ENCODE measurements around the gene APOC1. TPM values are rescaled to one million over a fixed set of nuclear protein-coding genes. Genes with fewer than 3 reads are reported as not detected.
A peak's percentile ranks its signal among the peaks of the same experiment; 100 is the strongest.

APOC1 gene
- total RNA-seq, 1 donor from 2014 or later, result 1.7 TPM

DNA sequence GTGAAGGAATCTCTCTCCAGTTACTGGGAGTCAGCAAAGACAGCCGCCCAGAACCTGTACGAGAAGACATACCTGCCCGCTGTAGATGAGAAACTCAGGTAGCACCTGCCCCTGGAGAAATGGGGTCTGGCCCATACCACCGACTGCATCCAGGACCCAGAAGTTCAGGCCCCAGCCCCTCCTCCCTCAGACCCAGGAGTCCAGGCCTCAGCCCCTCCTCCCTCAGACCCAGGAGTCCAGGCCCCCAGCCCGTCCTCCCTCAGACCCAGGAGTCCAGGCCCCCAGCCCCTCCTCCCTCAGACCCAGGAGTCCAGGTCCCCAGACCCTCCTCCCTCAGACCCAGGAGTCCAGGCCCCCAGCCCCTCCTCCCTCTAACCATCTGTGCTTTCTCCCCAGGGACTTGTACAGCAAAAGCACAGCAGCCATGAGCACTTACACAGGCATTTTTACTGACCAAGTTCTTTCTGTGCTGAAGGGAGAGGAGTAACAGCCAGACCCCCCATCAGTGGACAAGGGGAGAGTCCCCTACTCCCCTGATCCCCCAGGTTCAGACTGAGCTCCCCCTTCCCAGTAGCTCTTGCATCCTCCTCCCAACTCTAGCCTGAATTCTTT lies 34.5 kb downstream of the APOC1 start:
- intact Hi-C loops (cut with micrococcal nuclease), result no loop called here
- DNase-seq, result no peak
- no peak for ATAC-seq

DNA sequence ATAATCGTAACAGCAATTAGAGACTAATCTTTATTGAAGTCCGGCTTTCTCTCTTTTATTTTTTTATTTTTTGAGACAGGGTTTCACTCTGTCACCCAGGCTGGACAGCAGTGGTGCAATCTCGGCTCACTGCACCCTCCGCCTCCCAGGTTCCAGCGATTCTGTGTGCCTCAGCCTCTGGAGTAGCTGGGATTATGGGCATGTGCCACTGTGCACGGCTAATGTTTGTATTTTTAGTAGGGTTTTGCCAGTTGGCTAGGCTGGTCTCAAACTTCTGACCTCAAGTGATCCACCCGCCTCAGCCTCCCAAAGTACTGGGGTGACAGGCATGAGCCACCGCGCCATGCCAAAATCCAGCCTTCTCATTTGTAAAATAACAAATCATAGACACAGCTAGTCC lies 35.1 kb downstream of the APOC1 start:
- DNase-seq, result no peak
- intact Hi-C loops (cut with micrococcal nuclease), result no loop called here
- no peak for ATAC-seq

DNA sequence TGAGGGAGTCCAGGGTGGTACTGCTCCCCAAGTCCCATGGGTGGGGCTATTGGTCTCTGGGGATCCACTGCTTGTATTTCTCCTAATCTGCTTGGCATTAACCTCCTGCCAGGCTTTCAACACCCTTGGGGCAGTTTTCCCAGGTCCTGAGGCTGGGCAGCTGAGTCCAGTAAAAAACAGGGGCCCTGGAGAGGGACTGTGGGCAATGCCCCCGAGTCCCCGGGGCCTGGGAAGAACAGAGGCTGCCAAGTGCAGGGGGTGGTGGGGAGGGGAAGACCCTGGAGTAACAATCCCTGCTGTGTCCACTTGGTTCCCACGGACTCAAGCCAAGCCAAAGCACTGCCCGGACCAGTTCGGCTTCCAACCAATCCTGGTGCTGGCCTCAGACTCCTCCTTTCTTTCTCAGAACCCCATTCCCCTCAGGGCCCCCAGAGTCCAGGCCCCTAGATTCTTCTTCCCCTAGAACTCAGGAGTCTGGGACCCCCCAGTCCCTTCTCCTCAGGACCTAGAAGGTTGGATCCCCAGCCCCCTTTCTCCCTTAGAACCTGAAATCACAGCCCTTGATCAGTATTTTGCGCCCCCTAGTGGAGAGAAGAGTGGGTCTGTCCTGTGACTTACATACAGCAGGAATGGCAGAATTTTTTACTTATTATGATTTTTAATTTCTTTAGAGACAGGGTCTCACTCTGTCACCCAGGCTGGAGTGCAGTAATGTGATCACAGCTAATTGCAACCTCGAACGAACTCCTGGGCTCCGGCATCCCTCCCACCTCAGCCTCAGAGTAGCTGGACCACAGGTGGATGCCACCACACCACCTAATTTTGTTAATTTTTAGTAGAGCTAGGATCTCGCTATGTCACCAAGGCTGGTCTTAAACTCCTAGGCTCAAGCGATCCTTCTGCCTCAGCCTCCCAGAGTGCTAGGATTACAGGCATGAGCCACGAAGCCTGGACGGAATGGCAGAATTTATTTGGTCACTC lies 37.1 kb downstream of the APOC1 start:
- intact Hi-C loops (cut with micrococcal nuclease), result loop anchor here (5.0 kb wide), 1 partner anchor 49 kb away; no protein-coding TSS in a partner anchor
- no peak for ATAC-seq
- DNase-seq, result no peak

DNA sequence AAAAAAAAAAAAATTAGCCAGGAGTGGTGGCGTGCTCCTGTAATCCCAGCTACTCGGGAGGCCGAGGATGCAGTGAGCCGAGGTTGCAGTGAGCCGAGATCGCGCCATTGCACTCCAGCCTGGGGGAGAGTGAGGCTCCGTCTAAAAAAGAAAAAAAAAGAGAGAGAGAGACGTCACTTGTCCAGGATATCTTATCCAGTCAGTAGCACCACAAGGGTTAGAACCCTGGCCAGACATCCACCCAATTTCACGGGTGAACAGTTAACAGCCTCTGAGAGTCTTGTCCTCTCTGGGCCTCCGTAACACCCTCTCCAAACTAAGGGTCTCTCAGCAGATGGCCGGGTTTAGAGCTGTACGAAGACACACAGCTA lies 39.9 kb downstream of the APOC1 start:
- intact Hi-C loops (cut with micrococcal nuclease), result loop anchor here (5.0 kb wide), 1 partner anchor 52 kb away; no protein-coding TSS in a partner anchor
- DNase-seq (no peak), ATAC-seq (no peak)

DNA sequence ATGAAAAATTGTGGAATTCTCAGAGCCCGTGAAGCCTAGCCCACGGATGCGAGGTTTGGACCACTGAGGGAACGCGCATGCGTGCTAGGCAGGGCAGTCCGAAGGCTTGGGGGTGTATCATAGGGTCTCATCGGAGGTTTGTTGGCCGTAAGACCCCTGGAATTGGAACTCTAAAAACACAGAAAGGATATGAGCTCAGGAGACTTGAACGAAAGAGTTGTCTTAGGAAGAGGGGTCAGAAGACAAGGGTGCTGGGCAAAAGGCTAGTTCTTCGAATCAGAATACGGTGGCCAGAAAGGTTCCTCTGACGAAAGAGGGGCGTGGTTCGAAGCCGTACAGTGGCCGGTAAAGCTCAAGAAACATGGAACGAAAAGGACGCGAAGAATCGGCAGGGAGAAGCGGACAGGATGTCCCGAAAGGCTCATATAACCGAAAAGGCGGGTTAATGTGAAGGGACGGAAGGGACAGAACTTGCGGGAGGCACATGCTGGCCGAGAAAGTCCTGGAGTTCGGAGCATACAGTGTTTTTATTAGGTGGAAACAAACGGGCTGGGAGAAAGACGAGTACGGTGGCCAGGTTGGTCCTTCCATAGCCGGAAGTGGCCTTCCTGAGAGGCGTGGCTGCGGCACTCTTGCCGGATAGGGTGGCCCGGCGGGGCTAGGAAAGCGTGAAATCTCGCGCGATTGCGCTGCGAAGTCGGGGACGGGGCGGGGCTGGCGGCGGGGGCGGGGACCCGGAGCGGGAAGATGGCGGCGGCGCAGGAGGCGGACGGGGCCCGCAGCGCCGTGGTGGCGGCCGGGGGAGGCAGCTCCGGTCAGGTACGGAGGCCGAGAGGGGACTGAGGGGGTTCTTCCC lies 40.5 kb downstream of the APOC1 start, which contains the start of gene CLPTM1:
CLPTM1 (plus strand) TSS at position 732 of the 856 bp plus-strand sequence; CDS start at position 748, 16 bp downstream.
- ATAC-seq, result peak; percentile 96
- intact Hi-C loops (cut with micrococcal nuclease), result loop anchor here (5.0 kb wide), 1 partner anchor 53 kb away; no protein-coding TSS in a partner anchor
- peak; percentile 98 for DNase-seq

DNA sequence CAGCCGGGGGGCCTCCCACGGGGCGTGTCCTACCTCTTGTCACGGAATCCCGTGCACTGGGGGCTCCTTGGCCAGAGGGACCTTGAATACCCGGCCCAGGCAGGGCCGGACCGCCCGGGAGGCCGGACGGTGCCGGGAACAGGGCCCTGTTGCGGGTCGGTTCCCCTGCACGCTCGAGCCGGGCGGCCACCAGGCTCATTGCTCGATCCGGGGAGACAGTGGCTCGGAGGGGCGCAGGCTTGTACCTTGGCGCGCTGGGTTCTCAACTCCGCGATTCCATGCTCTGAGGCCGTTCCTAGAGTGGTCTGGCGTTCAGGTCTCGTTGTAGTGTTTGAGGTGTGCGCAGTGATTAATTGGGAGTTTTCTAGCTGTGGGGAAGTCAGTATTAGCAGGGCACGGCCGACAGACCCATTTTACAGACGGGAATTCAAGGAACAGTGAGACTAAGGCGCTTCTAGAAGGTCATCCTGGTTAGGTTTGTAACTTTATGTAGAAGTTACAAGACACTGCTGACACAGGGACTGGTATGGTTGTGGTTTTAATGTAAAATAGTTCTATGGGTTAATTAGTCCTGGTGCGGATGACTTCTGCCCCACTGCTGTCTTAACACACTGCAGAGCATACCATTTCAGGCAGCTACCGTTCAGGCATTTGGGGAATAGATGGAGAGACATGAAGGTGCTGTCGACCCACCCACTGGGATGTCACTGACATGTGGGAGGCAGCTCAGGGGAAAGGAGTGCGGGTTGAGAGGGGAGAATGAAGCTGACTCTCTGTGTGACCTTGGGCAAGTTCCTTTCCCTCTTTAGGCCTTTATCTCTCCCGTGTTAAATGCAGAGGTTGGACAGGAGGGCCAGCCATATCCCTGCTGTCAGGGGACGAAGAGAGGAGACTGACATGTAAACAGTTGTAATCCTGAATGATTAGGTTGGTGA lies 41.4 kb downstream of the APOC1 start:
- DNase-seq (no peak), ATAC-seq (peak; percentile 0)
- intact Hi-C loops (cut with micrococcal nuclease), result no loop called here

DNA sequence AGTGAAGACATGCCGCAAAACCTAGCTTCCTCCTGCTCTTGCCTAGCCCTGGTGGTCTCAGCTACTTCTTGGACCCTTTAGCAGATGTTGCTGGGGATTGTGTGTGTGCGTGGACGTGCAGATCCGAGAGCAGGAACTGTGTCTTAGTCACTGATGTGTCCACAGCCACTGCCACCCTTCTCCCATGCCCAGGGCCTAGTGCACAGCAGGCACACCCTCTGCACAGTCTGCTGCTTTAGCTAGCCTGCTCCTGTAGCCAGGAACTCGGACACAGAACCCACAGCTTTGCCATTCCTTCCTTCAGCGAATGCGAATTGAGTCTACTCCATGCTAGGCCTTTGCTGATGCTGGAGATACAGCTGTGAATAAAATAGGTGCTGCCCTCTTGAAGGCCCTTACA lies 43.1 kb downstream of the APOC1 start:
- intact Hi-C loops (cut with micrococcal nuclease), result no loop called here
- no peak for ATAC-seq
- DNase-seq, result no peak

DNA sequence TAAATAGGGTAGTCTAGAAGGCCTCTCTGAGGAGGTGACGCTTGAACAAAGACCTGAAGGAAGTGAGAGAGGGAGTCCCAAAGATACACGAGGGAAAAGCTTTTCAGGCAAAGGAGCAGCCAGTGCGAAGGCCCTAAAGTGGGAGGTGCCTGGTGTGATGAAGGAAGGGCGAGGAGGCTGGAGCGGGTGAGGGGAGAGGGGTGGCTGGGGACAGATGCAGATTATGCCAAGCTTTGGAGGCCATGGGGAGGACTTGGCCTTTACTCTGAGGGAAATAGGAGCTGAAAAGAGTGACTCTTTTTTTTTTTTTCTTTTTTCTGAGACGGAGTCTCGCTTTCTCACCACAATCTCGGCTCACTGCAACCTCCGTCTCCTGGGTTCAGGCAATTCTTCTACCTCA lies 43.7 kb downstream of the APOC1 start:
- ATAC-seq, result no peak
- intact Hi-C loops (cut with micrococcal nuclease), result no loop called here

DNA sequence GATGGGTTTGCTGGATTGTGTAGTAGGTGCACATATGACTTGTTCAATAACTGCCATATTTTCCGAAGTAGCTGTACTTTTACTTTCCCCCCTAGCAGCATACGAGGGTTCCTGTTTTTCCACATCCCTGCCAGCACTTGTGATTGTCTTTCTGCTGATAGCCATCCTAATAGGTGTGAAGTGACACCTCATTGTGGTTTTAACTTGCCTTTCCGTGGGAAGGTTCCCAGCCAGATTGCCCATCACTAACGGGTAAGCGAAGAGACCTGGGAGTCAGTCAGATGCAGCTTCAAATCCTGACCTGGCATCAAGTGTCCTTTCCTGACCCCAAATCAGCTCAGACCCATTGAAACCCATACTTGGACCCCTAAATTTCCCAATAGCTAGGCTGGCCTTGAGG lies 45.3 kb downstream of the APOC1 start:
- intact Hi-C loops (cut with micrococcal nuclease), result no loop called here
- DNase-seq (no peak), ATAC-seq (no peak)

More for the DNA sequence above, 43.7 kb downstream of the APOC1 start:
- no peak for DNase-seq

DNA sequence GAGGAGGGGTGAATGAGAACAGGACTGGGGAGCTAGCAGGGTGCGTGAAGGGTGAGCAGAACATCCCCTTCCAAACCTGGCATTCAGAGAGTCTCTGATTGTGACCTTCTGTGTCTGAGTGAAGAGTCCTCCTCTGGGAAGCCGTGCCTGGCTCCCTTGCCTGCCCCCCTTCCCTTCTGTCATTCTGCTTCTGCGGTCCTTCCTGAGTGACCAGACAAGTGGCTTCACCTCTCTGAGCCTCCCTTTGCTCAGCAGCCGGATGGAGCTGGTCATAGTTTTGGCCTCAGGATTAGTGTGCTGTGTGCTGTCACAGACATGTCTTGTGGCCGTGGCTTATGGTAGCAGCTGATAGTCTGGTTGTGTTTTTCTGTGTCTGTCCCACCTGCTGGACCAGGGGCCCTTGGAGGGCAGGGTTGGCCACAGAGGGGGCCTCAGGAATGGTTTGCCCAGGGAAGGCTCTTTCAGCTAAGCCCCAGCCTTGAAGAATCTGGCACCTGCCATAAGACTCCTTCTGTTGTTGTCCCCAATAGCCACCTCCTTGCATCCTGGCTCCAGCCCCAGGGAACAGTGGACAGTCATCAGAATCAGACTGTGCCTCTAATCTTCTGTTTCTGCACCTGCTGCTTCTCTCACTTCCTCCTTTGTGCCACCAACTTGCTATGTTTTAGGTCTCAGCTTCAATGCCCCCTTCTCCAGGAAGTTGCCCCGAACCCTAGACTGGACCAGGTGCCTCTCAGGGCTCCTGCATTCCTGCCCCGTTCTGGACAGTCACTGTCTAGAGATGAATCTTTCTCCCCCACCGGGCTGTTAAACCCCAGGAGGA lies 46.7 kb downstream of the APOC1 start:
- intact Hi-C loops (cut with micrococcal nuclease), result no loop called here
- ATAC-seq, result peak; percentile 38
- no peak for DNase-seq

DNA sequence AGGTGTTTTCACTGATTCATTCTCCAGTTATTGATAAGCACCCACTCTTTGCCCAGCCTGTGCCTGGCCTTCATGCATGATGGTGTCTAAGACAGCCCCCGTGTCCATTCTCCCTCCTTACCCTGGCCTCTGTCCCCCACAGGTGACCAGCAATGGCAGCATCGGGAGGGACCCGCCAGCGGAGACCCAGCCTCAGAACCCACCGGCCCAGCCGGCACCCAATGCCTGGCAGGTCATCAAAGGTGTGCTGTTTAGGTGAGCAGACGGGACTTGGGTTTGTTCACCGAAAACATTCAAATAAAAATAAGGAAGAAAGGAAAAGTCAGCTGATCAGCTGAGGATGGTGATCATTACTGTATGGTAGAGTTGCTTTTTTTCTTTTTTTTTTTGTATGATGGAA lies 47.4 kb downstream of the APOC1 start:
- intact Hi-C loops (cut with micrococcal nuclease), result no loop called here
- no peak for DNase-seq
- no peak for ATAC-seq

DNA sequence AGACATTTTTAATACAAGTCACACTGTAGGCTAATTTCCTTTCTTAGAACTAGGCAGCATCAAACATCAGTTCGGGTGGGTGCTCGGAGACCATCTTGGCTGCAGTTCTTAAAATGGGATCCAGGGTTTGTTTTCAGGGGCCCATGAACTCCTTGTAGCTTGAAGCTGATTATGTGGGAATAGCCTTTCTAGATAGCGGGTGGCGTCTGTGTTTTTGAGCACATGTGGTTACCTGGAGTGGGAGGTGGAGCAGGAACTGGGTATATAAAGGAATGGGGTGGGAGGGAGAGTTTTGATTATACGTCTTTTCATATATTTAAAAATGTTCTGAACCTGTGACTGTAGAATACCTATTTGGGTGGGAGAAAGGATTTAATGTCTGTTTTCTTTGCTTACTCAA lies 53.7 kb downstream of the APOC1 start:
- no peak for DNase-seq
- intact Hi-C loops (cut with micrococcal nuclease), result no loop called here

DNA sequence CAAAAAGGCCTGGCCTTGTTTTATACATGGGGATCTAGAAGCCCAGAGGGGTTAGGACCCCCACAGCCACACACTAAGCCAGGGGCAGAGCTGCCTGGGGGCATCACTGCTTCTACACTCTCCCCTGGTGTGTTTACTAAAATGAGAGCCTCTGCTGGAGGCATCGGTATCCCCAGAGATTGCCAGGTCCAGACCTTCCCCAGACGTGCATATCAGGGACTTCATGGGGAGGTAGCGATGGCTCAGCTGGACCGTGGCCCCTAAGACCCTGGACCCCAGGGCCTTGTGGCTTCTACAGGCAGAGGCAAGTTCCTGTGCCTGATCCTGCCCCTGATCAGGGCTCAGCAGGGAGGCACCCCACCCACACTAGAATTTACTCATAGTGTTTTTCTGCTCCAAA lies 54.3 kb downstream of the APOC1 start:
- DNase-seq (no peak), ATAC-seq (no peak)
- intact Hi-C loops (cut with micrococcal nuclease), result no loop called here

More for the DNA sequence above, 53.7 kb downstream of the APOC1 start:
- ATAC-seq, result no peak

Other genes with a start within 250 kb of the APOC1 start
- gene CEACAM19, start 243.1 kb upstream of the APOC1 start, total RNA-seq, result 4.2 TPM
- not detected for gene CEACAM16, start 215.5 kb upstream of the APOC1 start, total RNA-seq
- gene BCL3, start 165.9 kb upstream of the APOC1 start, total RNA-seq, result 14.5 TPM
- gene CBLC, start 136.7 kb upstream of the APOC1 start, total RNA-seq, result not detected
- 85.5 TPM for gene BCAM, start 105.5 kb upstream of the APOC1 start, total RNA-seq
- gene NECTIN2, start 68.3 kb upstream of the APOC1 start, total RNA-seq, result 35.4 TPM
- 49.8 TPM for gene TOMM40, start 23.4 kb upstream of the APOC1 start, total RNA-seq
- gene APOE, start 8.8 kb upstream of the APOC1 start, total RNA-seq, result 18.9 TPM
- not detected for gene APOC4, start 27.6 kb downstream of the APOC1 start, total RNA-seq
- not detected for gene APOC2, start 31.4 kb downstream of the APOC1 start, total RNA-seq
- 97.6 TPM for gene CLPTM1, start 40.8 kb downstream of the APOC1 start, total RNA-seq
- gene RELB, start 86.9 kb downstream of the APOC1 start, total RNA-seq, result 3.5 TPM
- 33.9 TPM for gene CLASRP, start 124.4 kb downstream of the APOC1 start, total RNA-seq
- 0.20 TPM for gene ZNF296, start 161.9 kb downstream of the APOC1 start, total RNA-seq
- 14.4 TPM for gene GEMIN7, start 164.7 kb downstream of the APOC1 start, total RNA-seq
- 16.0 TPM for gene PPP1R37, start 178.6 kb downstream of the APOC1 start, total RNA-seq
- 0.07 TPM for gene NKPD1, start 246.4 kb downstream of the APOC1 start, total RNA-seq